Measurements from ENCODE around the gene ADAM10. TPM values are rescaled to one million over a fixed set of nuclear protein-coding genes. Genes with fewer than 3 reads are reported as not detected.

The ADAM10 gene
- total RNA-seq, 1 donor from 2014 or later, result 243 TPM

- Histone ChIP-seq H3K36me3 (ENCODE audit: insufficient read depth, low read length) (no peaks in the 10 kb centered on the region), H3K4me2 (ENCODE audit: low read length) (no peak overlapping the region), H3K9me3 (ENCODE audit: insufficient read depth, low read depth, low read length) (no peaks in the 10 kb centered on the region), H3K9ac (ENCODE audit: low read length) (no peak overlapping the region), H3K4me3 (ENCODE audit: insufficient read depth, low read depth, low read length) (no peak overlapping the region), H3K27ac (ENCODE audit: low read depth, low read length) (no peak overlapping the region), H3K27me3 (ENCODE audit: insufficient read depth, low read length) (no peaks in the 10 kb centered on the region), H2AFZ (ENCODE audit: low read depth, low read length) (no peak overlapping the region), H4K20me1 (ENCODE audit: insufficient read depth, low read length) (no peaks in the 10 kb centered on the region), H3K79me2 (ENCODE audit: insufficient read depth, low read length) (no peaks in the 10 kb centered on the region), H3K4me1 (ENCODE audit: insufficient read depth, low read length) (no peaks in the 10 kb centered on the region)
- FAIRE-seq (no peak), DNase-seq (ENCODE audit: low read depth) (no peak)
- TF ChIP-seq, protein P1, sequence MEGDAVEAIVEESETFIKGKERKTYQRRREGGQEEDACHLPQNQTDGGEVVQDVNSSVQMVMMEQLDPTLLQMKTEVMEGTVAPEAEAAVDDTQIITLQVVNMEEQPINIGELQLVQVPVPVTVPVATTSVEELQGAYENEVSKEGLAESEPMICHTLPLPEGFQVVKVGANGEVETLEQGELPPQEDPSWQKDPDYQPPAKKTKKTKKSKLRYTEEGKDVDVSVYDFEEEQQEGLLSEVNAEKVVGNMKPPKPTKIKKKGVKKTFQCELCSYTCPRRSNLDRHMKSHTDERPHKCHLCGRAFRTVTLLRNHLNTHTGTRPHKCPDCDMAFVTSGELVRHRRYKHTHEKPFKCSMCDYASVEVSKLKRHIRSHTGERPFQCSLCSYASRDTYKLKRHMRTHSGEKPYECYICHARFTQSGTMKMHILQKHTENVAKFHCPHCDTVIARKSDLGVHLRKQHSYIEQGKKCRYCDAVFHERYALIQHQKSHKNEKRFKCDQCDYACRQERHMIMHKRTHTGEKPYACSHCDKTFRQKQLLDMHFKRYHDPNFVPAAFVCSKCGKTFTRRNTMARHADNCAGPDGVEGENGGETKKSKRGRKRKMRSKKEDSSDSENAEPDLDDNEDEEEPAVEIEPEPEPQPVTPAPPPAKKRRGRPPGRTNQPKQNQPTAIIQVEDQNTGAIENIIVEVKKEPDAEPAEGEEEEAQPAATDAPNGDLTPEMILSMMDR (IDR thresholded peaks at IDR 0.05; ENCODE audit: insufficient read depth, low read depth, low read length), result no peak
- no peak for TF ChIP-seq EZH2 (IDR thresholded peaks at IDR 0.05; ENCODE audit: insufficient read depth, low read length)
- no peak overlapping the region for H3K4me3 Mint-ChIP-seq (ENCODE audit: unreplicated experiment)
- H3K27ac Mint-ChIP-seq (ENCODE audit: unreplicated experiment), result no peak overlapping the region
- H3K27me3 Mint-ChIP-seq (ENCODE audit: low read depth, unreplicated experiment), result no peaks in the 10 kb centered on the region
- peaks cover 6% of the 10 kb centered on the region for H3K36me3 Mint-ChIP-seq (ENCODE audit: low read depth, unreplicated experiment)
- no peaks in the 10 kb centered on the region for H3K9me3 Mint-ChIP-seq (ENCODE audit: unreplicated experiment)
- H3K4me1 Mint-ChIP-seq (ENCODE audit: low read depth, unreplicated experiment), result no peaks in the 10 kb centered on the region
Measured at GRCh38 chr15:58643996-58644395, 105.5 kb downstream of the ADAM10 start.

GRCh38 chr15:58641660-58642059 lies 107.8 kb downstream of the ADAM10 start:
- DNase-seq (ENCODE audit: low read depth) (no peak), FAIRE-seq (no peak)
- H3K27ac Mint-ChIP-seq (ENCODE audit: unreplicated experiment), result no peak overlapping the region
- no peak overlapping the region for H3K27ac ChIP-seq (ENCODE audit: low read depth, low read length)
- no peak overlapping the region for H2AFZ ChIP-seq (ENCODE audit: low read depth, low read length)
- no peaks in the 10 kb centered on the region for H3K27me3 Mint-ChIP-seq (ENCODE audit: low read depth, unreplicated experiment)
- no peak overlapping the region for H3K9ac ChIP-seq (ENCODE audit: low read length)
- no peaks in the 10 kb centered on the region for H4K20me1 ChIP-seq (ENCODE audit: insufficient read depth, low read length)
- H3K4me1 ChIP-seq (ENCODE audit: insufficient read depth, low read length), result no peaks in the 10 kb centered on the region
- H3K9me3 Mint-ChIP-seq (ENCODE audit: unreplicated experiment), result no peaks in the 10 kb centered on the region
- peaks cover 5% of the 10 kb centered on the region for H3K36me3 ChIP-seq (ENCODE audit: insufficient read depth, low read length)
- peaks cover 7% of the 10 kb centered on the region for H3K36me3 Mint-ChIP-seq (ENCODE audit: low read depth, unreplicated experiment)
- no peaks in the 10 kb centered on the region for H3K4me1 Mint-ChIP-seq (ENCODE audit: low read depth, unreplicated experiment)
- H3K9me3 ChIP-seq (ENCODE audit: insufficient read depth, low read depth, low read length), result no peaks in the 10 kb centered on the region
- no peak overlapping the region for H3K4me3 ChIP-seq (ENCODE audit: insufficient read depth, low read depth, low read length)
- no peak overlapping the region for H3K4me2 ChIP-seq (ENCODE audit: low read length)
- H3K27me3 ChIP-seq (ENCODE audit: insufficient read depth, low read length), result no peaks in the 10 kb centered on the region
- no peak for TF ChIP-seq EZH2 (IDR thresholded peaks at IDR 0.05; ENCODE audit: insufficient read depth, low read length)
- TF ChIP-seq, protein P1 (IDR thresholded peaks at IDR 0.05; ENCODE audit: insufficient read depth, low read depth, low read length), result no peak
- H3K79me2 ChIP-seq (ENCODE audit: insufficient read depth, low read length), result no peaks in the 10 kb centered on the region
- H3K4me3 Mint-ChIP-seq (ENCODE audit: unreplicated experiment), result no peak overlapping the region

GRCh38 chr15:58639992-58640391 lies 109.5 kb downstream of the ADAM10 start:
- Histone ChIP-seq H4K20me1 (ENCODE audit: insufficient read depth, low read length) (no peaks in the 10 kb centered on the region), H3K27ac (ENCODE audit: low read depth, low read length) (no peak overlapping the region), H3K9ac (ENCODE audit: low read length) (no peak overlapping the region), H3K4me2 (ENCODE audit: low read length) (no peak overlapping the region), H3K79me2 (ENCODE audit: insufficient read depth, low read length) (no peaks in the 10 kb centered on the region), H3K9me3 (ENCODE audit: insufficient read depth, low read depth, low read length) (no peaks in the 10 kb centered on the region), H3K4me1 (ENCODE audit: insufficient read depth, low read length) (no peaks in the 10 kb centered on the region), H2AFZ (ENCODE audit: low read depth, low read length) (no peak overlapping the region), H3K27me3 (ENCODE audit: insufficient read depth, low read length) (no peaks in the 10 kb centered on the region), H3K36me3 (ENCODE audit: insufficient read depth, low read length) (peaks cover 5% of the 10 kb centered on the region), H3K4me3 (ENCODE audit: insufficient read depth, low read depth, low read length) (no peak overlapping the region)
- Mint-ChIP-seq H3K4me1 (ENCODE audit: low read depth, unreplicated experiment) (no peaks in the 10 kb centered on the region), H3K36me3 (ENCODE audit: low read depth, unreplicated experiment) (peaks cover 7% of the 10 kb centered on the region), H3K9me3 (ENCODE audit: unreplicated experiment) (no peaks in the 10 kb centered on the region), H3K4me3 (ENCODE audit: unreplicated experiment) (no peak overlapping the region), H3K27ac (ENCODE audit: unreplicated experiment) (no peak overlapping the region), H3K27me3 (ENCODE audit: low read depth, unreplicated experiment) (no peaks in the 10 kb centered on the region)
- TF ChIP-seq EZH2 (IDR thresholded peaks at IDR 0.05; ENCODE audit: insufficient read depth, low read length), result no peak
- TF ChIP-seq, protein P1 (IDR thresholded peaks at IDR 0.05; ENCODE audit: insufficient read depth, low read depth, low read length), result no peak
- FAIRE-seq, result no peak
- DNase-seq (ENCODE audit: low read depth), result no peak
